Testis (tissue), 3 donors: ENCODE measurements around the gene CORO2B. TPM values are rescaled to one million over a fixed set of nuclear protein-coding genes. Genes with fewer than 3 reads are reported as not detected.

Source experiments
- DNase-seq: peaks from one replicate; pipeline ENCODE4 v3.0.0-alpha.2; 2019
- H3K27ac ChIP-seq, 2 donors: fragments of 200-600 bp; sonication (generic); one replicate each; pipeline ENCODE4 v1.5.1; 2019
- H3K27me3 ChIP-seq: fragments of 200-600 bp; sonication (generic); one replicate; pipeline ENCODE4 v1.5.1; 2019
- H3K36me3 ChIP-seq: fragments of 200-600 bp; sonication (generic); one replicate; pipeline ENCODE4 v1.5.1; 2017; ENCODE audit warnings: low read depth; ENCODE audit errors: missing control alignments
- H3K4me1 ChIP-seq: fragments of 200-600 bp; sonication (generic); one replicate; pipeline ENCODE4 v1.5.1; 2019
- H3K4me3 ChIP-seq, 2 donors: fragments of 200-600 bp; sonication (generic); one replicate each; pipeline ENCODE4 v1.5.1; 2017 to 2019
- H3K9me3 ChIP-seq: fragments of 200-600 bp; sonication (generic); one replicate; pipeline ENCODE4 v1.5.1; 2017
- CTCF ChIP-seq, 3 experiments: fragments of 450-650 bp in 2 of 3; fragments of 200-600 bp in 1 of 3; sonication (generic) in 1 of 3; IDR thresholded peaks; one replicate each; pipeline ENCODE4 v1.5.1; 2016 to 2019; ENCODE audit warnings: antibody characterized with exemption in 3 of 3, mild to moderate bottlenecking in 2 of 3, moderate library complexity in 1 of 3
- POLR2A ChIP-seq: fragments of 450-650 bp; IDR thresholded peaks from one replicate; pipeline ENCODE4 v1.6.1; 2017; ENCODE audit warnings: antibody characterized with exemption, mild to moderate bottlenecking, moderate library complexity
- WGBS, 2 donors: methylation state at CpG; one replicate each; pipeline ENCODE4 v1.1.5; 2018; 5-methylcytosine and 5-hydroxymethylcytosine counted together
- intact Hi-C: fragments of 100-400 bp; cut with DNase I; formaldehyde crosslinking; loops from one replicate; pipeline ENCODE4 v1.15.1; 2023; ENCODE audit warnings: low total_unique reads
- polyA plus RNA-seq: library from polyadenylated mRNA; stranded (reverse); fragments of 350-450 nt; fragmentation: Illumina TruSeq; extraction: RNeasy Lipid Tissue Mini Kit (QIAGEN cat#74804); gene quantifications from one replicate; pipeline ENCODE4 v1.2.3, GENCODE V29; 2014; ENCODE audit warnings: low read depth, low replicate concordance; ENCODE audit not compliant: insufficient read depth
- total RNA-seq, 2 donors: library from RNA; depleted of rRNA; stranded (reverse); fragments of >200 nt; gene quantifications; one replicate each; pipeline ENCODE4 v1.2.3, GENCODE V29; 2016

Gene CORO2B
- total and polyA plus RNA-seq, 3 donors from 2014 or later, result 1.4 to 4.3 (median 2.2) TPM

- no peak for DNase-seq
- intact Hi-C loops, result no loop called here
- WGBS, 2 donors, result 100% methylated on average over 2 of the region's 2 CpGs
- no peak for TF ChIP-seq POLR2A
- no peak for TF ChIP-seq CTCF (IDR thresholded peaks at IDR 0.05)
- Histone ChIP-seq H3K4me1 (peaks cover 7% of the 10 kb centered on the region), H3K27me3 (no peaks in the 10 kb centered on the region), H3K9me3 (no peaks in the 10 kb centered on the region), H3K36me3 (no peaks in the 10 kb centered on the region), H3K27ac (no peak overlapping the region), H3K4me3 (no peak overlapping the region)
Measured at GRCh38 chr15:68732451-68732850, 153.7 kb downstream of the CORO2B start.

- H3K27me3 ChIP-seq, result no peaks in the 10 kb centered on the region
- no peaks in the 10 kb centered on the region for H3K36me3 ChIP-seq
- no peak overlapping the region for H3K4me3 ChIP-seq
- whole genome bisulfite sequencing, 2 donors, result 37 to 46% methylated on average over 6 of the region's 6 CpGs
- no peak overlapping the region for H3K27ac ChIP-seq
- peaks cover 7% of the 10 kb centered on the region for H3K4me1 ChIP-seq
- DNase-seq, result no peak
- no peaks in the 10 kb centered on the region for H3K9me3 ChIP-seq
- intact Hi-C loops, result no loop called here
- no peak for TF ChIP-seq CTCF (IDR thresholded peaks at IDR 0.05)
- no peak for TF ChIP-seq POLR2A
Measured at GRCh38 chr15:68733666-68734065, 154.9 kb downstream of the CORO2B start.

- H3K36me3 ChIP-seq, result no peaks in the 10 kb centered on the region
- no peak for DNase-seq
- intact Hi-C loops, result no loop called here
- no peak overlapping the region for H3K4me3 ChIP-seq
- no peak overlapping the region for H3K27ac ChIP-seq
- TF ChIP-seq POLR2A, result no peak
- TF ChIP-seq CTCF (IDR thresholded peaks at IDR 0.05), result no peak
- H3K4me1 ChIP-seq, result peaks cover 7% of the 10 kb centered on the region
- no peaks in the 10 kb centered on the region for H3K9me3 ChIP-seq
- no peaks in the 10 kb centered on the region for H3K27me3 ChIP-seq
Measured at GRCh38 chr15:68734352-68734751, 155.6 kb downstream of the CORO2B start.

- no peaks in the 10 kb centered on the region for H3K9me3 ChIP-seq
- no peak overlapping the region for H3K4me3 ChIP-seq
- H3K27me3 ChIP-seq, result no peaks in the 10 kb centered on the region
- H3K36me3 ChIP-seq, result no peaks in the 10 kb centered on the region
- H3K4me1 ChIP-seq, result peaks cover 7% of the 10 kb centered on the region
- intact Hi-C loops, result no loop called here
- TF ChIP-seq CTCF (IDR thresholded peaks at IDR 0.05) (no peak), POLR2A (no peak)
- H3K27ac ChIP-seq, result no peak overlapping the region
- DNase-seq, result no peak
Measured at GRCh38 chr15:68734881-68735280, 156.1 kb downstream of the CORO2B start.

- Histone ChIP-seq H3K4me3 (no peak overlapping the region), H3K9me3 (no peaks in the 10 kb centered on the region), H3K36me3 (no peaks in the 10 kb centered on the region), H3K4me1 (peaks cover 6% of the 10 kb centered on the region), H3K27me3 (no peaks in the 10 kb centered on the region), H3K27ac (no peak overlapping the region)
- TF ChIP-seq CTCF (IDR thresholded peaks at IDR 0.05), result no peak
- no peak for DNase-seq
- intact Hi-C loops, result no loop called here
Measured at GRCh38 chr15:68735610-68736009, 156.8 kb downstream of the CORO2B start.
